ENCODE results near the gene SYNJ1. TPM values are rescaled to one million over a fixed set of nuclear protein-coding genes. Genes with fewer than 3 reads are reported as not detected.

The SYNJ1 gene
- total RNA-seq, 2 donors from 2014 or later = 7.8 to 7.9 TPM

GRCh38 chr21:32710987-32711386 is 16.8 kb downstream of the SYNJ1 start:
- H3K27ac ChIP-seq = no peak overlapping the region

GRCh38 chr21:32710069-32710784 is 17.6 kb downstream of the SYNJ1 start:
- Histone ChIP-seq H3K36me3 (no peaks in the 10 kb centered on the region), H3K27me3 (no peaks in the 10 kb centered on the region), H3K9me3 (no peaks in the 10 kb centered on the region), H3K4me3 (no peak overlapping the region), H3K4me1 (peaks cover 0 to 26% of the 10 kb centered on the region in 2 donors), H3K27ac (no peak overlapping the region)
- TF ChIP-seq CTCF (IDR thresholded peaks at IDR 0.05) = no peak
- no peak for DNase-seq (ENCODE audit: low spot score)

More at GRCh38 chr21:32710987-32711386, 16.8 kb downstream of the SYNJ1 start:
- Histone ChIP-seq H3K4me1 (peaks cover 0 to 26% of the 10 kb centered on the region in 2 donors), H3K27me3 (no peaks in the 10 kb centered on the region), H3K36me3 (no peaks in the 10 kb centered on the region), H3K4me3 (no peak overlapping the region), H3K9me3 (no peaks in the 10 kb centered on the region)
- TF ChIP-seq CTCF (IDR thresholded peaks at IDR 0.05) = no peak
- DNase-seq (ENCODE audit: low spot score) = no peak

GRCh38 chr21:32708069-32708468 is 19.7 kb downstream of the SYNJ1 start:
- Histone ChIP-seq H3K4me1 (peaks cover 0 to 26% of the 10 kb centered on the region in 2 donors), H3K27me3 (no peaks in the 10 kb centered on the region), H3K9me3 (no peaks in the 10 kb centered on the region), H3K4me3 (no peak overlapping the region), H3K27ac (no peak overlapping the region), H3K36me3 (no peaks in the 10 kb centered on the region)
- TF ChIP-seq CTCF (IDR thresholded peaks at IDR 0.05) = no peak
- DNase-seq (ENCODE audit: low spot score) = no peak

DNA sequence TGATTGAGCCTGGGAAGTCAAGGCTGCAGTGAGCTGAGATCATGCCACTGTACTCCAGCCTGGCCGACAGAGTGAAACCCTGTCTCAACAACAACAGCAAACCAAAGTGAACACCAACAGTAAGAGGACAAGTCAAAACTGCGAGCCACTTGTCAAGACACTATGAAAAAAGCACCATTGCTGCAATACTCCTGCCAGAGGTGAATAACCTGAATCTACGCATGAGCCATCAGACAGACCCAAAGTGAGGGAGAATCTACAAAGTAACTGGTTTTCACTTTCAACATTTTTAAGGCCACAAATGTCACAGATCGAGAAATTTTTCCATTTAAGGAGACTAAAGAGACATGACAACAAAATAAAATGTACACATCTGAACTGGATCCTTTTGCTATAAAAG is 21.9 kb downstream of the SYNJ1 start:
- Histone ChIP-seq H3K27ac (no peak overlapping the region), H3K4me1 (peaks cover 0 to 8% of the 10 kb centered on the region in 2 donors), H3K4me3 (no peak overlapping the region), H3K9me3 (no peaks in the 10 kb centered on the region), H3K27me3 (no peaks in the 10 kb centered on the region), H3K36me3 (no peaks in the 10 kb centered on the region)
- no peak for DNase-seq (ENCODE audit: low spot score)
- TF ChIP-seq CTCF (IDR thresholded peaks at IDR 0.05) = no peak

- peaks cover 0 to under 1% of the 10 kb centered on the region in 2 donors for H3K4me1 ChIP-seq
- no peaks in the 10 kb centered on the region for H3K9me3 ChIP-seq
- DNase-seq (ENCODE audit: low spot score) = no peak
- H3K27me3 ChIP-seq = no peaks in the 10 kb centered on the region
- H3K4me3 ChIP-seq = no peak overlapping the region
- H3K27ac ChIP-seq = no peak overlapping the region
- no peaks in the 10 kb centered on the region for H3K36me3 ChIP-seq
- no peak for TF ChIP-seq CTCF (IDR thresholded peaks at IDR 0.05)
These were observed 22.7 kb downstream of the SYNJ1 start for GRCh38 chr21:32705139-32705538.

GRCh38 chr21:32702702-32703101 is 25.1 kb downstream of the SYNJ1 start:
- no peak overlapping the region for H3K4me3 ChIP-seq
- no peaks in the 10 kb centered on the region for H3K27me3 ChIP-seq
- TF ChIP-seq CTCF (IDR thresholded peaks at IDR 0.05) = no peak

More at GRCh38 chr21:32702702-32703101, 25.1 kb downstream of the SYNJ1 start:
- Histone ChIP-seq H3K4me1 (no peaks in the 10 kb centered on the region), H3K27ac (no peak overlapping the region), H3K9me3 (no peaks in the 10 kb centered on the region), H3K36me3 (no peaks in the 10 kb centered on the region)
- DNase-seq (ENCODE audit: low spot score) = no peak
